RWPE1 (cell line): ENCODE results near the gene AGO3.
"Not testable (repeated sequence)": the region's sequence is repeated elsewhere in the genome, so short reads cannot be mapped to it uniquely, and the experiment has no call there.

ENCODE experiments used
- CTCF ChIA-PET: fragments of 350-600 bp; sonication (Branson Sonifier 250); formaldehyde crosslinking; extraction: SDS; loops from one replicate; lab custom pipeline; 2021; lab: Yijun Ruan, JAX
- POLR2A ChIA-PET: fragments of 400-600 bp; formaldehyde crosslinking; extraction: SDS; loops from one replicate; lab custom pipeline; 2020; ENCODE audit warnings: antibody characterized with exemption; ENCODE audit not compliant: low non-redundant PET; lab: Yijun Ruan, JAX
- DNase-seq: peaks from one replicate; pipeline ENCODE4 v3.0.0; 2012; ENCODE audit warnings: low spot score
- H3K27ac ChIP-seq: fragments of 450-650 bp; 2 replicates; pipeline ENCODE4 v1.5.1; 2017
- CTCF ChIP-seq: fragments of 450-650 bp; conservative IDR thresholded peaks from 2 replicates; pipeline ENCODE4 v1.5.1; 2017; ENCODE audit warnings: low read depth, mild to moderate bottlenecking

Gene AGO3

GRCh38 chr1:35971601-35972000 is 40.7 kb downstream of the AGO3 start:
- no peak for DNase-seq
- POLR2A ChIA-PET: interaction anchor here (0.6 kb wide), 1 partner anchor 10 kb away, joined by 3 read pairs; no protein-coding TSS in a partner anchor
- CTCF ChIA-PET: no interaction called here
- no peak overlapping the region for H3K27ac ChIP-seq
- no peak for TF ChIP-seq CTCF

- H3K27ac ChIP-seq, CTCF ChIA-PET, DNase-seq, POLR2A ChIA-PET: not testable (repeated sequence)
Observed at GRCh38 chr1:35972631-35973030, 41.7 kb downstream of the AGO3 start.

GRCh38 chr1:35980090-35980489 is 49.2 kb downstream of the AGO3 start:
- no peak for TF ChIP-seq CTCF
- ChIA-PET CTCF (interaction anchor here (0.7 kb wide), 1 partner anchor 143 kb away, joined by 4 read pairs; no protein-coding TSS in a partner anchor), POLR2A (no interaction called here)
- H3K27ac ChIP-seq: no peak overlapping the region
- DNase-seq: no peak

DNA sequence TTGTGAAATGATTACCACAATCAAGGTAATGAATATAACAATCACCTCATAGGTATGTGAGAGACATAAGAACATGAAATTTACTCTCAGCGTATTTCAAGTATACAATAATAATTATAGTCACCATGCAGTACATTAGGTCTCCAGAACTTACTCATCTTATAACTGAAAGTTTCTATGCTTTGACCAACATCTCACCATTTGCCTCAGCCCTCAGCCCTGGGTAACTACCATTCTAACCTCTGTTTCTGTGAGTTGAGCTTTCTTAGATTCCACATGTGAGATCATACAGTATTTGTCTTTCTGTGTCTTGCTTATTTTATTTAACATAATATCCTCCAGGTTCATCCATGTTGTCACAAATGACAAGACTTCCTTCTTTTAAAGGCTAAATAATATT is 57.3 kb downstream of the AGO3 start:
- H3K27ac ChIP-seq: no peak overlapping the region
- ChIA-PET POLR2A (no interaction called here), CTCF (interaction anchor here (0.6 kb wide), 1 partner anchor 206 kb away, joined by 4 read pairs; no protein-coding TSS in a partner anchor)
- no peak for TF ChIP-seq CTCF
- DNase-seq: no peak

- H3K27ac ChIP-seq: no peak overlapping the region
- DNase-seq: no peak
- TF ChIP-seq CTCF: no peak
- POLR2A ChIA-PET: no interaction called here
- CTCF ChIA-PET: no interaction called here
Observed at GRCh38 chr1:36006941-36007500, 76.1 kb downstream of the AGO3 start.

- POLR2A ChIA-PET: no interaction called here
Observed at GRCh38 chr1:36007741-36008140, 76.8 kb downstream of the AGO3 start.

More at GRCh38 chr1:36007741-36008140, 76.8 kb downstream of the AGO3 start:
- H3K27ac ChIP-seq: no peak overlapping the region
- DNase-seq: no peak
- CTCF ChIA-PET: no interaction called here
- no peak for TF ChIP-seq CTCF
